ENCODE measurements around the gene IL5RA.

Gene IL5RA

GRCh38 chr3:3105815-3106214, 4.4 kb downstream of the IL5RA start:
- no peak for DNase-seq

- DNase-seq = no peak
Measured at GRCh38 chr3:3105246-3105645, 4.9 kb downstream of the IL5RA start.

- peak; percentile 52 for DNase-seq
Measured at GRCh38 chr3:3102751-3103150, 7.4 kb downstream of the IL5RA start.

- no peak for DNase-seq
Measured at GRCh38 chr3:3101660-3102458, 8.3 kb downstream of the IL5RA start.

- DNase-seq = peak; percentile 33
Measured at GRCh38 chr3:3097958-3098357, 12.2 kb downstream of the IL5RA start.

GRCh38 chr3:3089017-3089416, 21.2 kb downstream of the IL5RA start:
- peak; percentile 76 for DNase-seq

- DNase-seq = peak; percentile 47
Measured at GRCh38 chr3:3087716-3088465, 22.3 kb downstream of the IL5RA start.

- DNase-seq = no peak
Measured at GRCh38 chr3:3087279-3087678, 22.9 kb downstream of the IL5RA start.

GRCh38 chr3:3086239-3086638, 23.9 kb downstream of the IL5RA start:
- no peak for DNase-seq

- DNase-seq = no peak
Measured at GRCh38 chr3:3085782-3086181, 24.4 kb downstream of the IL5RA start.

- DNase-seq = no peak
Measured at GRCh38 chr3:3084890-3085289, 25.3 kb downstream of the IL5RA start.

- DNase-seq = no peak
Measured at GRCh38 chr3:3082234-3082924, 27.8 kb downstream of the IL5RA start.

GRCh38 chr3:3081381-3082233, 28.6 kb downstream of the IL5RA start:
- DNase-seq = no peak

GRCh38 chr3:3080309-3080708, 29.9 kb downstream of the IL5RA start:
- no peak for DNase-seq

GRCh38 chr3:3074551-3075257, 35.5 kb downstream of the IL5RA start:
- no peak for DNase-seq

GRCh38 chr3:3071136-3071535, 39.0 kb downstream of the IL5RA start:
- DNase-seq = no peak

- DNase-seq = no peak
Measured at GRCh38 chr3:3069723-3070122, 40.5 kb downstream of the IL5RA start.

- DNase-seq = no peak
Measured at GRCh38 chr3:3068358-3068881, 41.8 kb downstream of the IL5RA start.

GRCh38 chr3:3066910-3067309, 43.3 kb downstream of the IL5RA start:
- no peak for DNase-seq

GRCh38 chr3:3066378-3066777, 43.8 kb downstream of the IL5RA start:
- no peak for DNase-seq

- DNase-seq = no peak
Measured at GRCh38 chr3:3065876-3066275, 44.3 kb downstream of the IL5RA start.

GRCh38 chr3:3064297-3064696, 45.9 kb downstream of the IL5RA start:
- no peak for DNase-seq
